SK-N-SH (cell line): ENCODE data around the gene PSTPIP1.

Experiments
- EP300 ChIP-seq, 2 experiments: IDR thresholded peaks; 2 replicates each; pipeline versions ENCODE4 v1.4.0 to v1.6.1; 2012; ENCODE audit warnings: borderline replicate concordance in 1 of 2, low read depth in 1 of 2, low read length in 1 of 2
- FOSL2 ChIP-seq: IDR thresholded peaks from 2 replicates; pipeline ENCODE4 v1.4.0; 2012; ENCODE audit warnings: low read depth, mild to moderate bottlenecking, moderate library complexity, borderline replicate concordance
- POLR2AphosphoS5 ChIP-seq: IDR thresholded peaks from 2 replicates; pipeline ENCODE4 v1.6.1; 2012; ENCODE audit warnings: low read depth, low read length
- TAF1 ChIP-seq: IDR thresholded peaks from 2 replicates; pipeline ENCODE4 v1.6.1; 2012; ENCODE audit warnings: low read depth, mild to moderate bottlenecking, low read length, moderate library complexity, borderline replicate concordance
- TF ChIP-seq, protein P1 (sequence below): fragments of 200-600 bp; sonication (generic); IDR thresholded peaks from 2 replicates; pipeline ENCODE4 v1.6.1; 2017; ENCODE audit warnings: antibody characterized with exemption, mild to moderate bottlenecking, moderate library complexity
- TF ChIP-seq, protein P2 (sequence below): IDR thresholded peaks from 2 replicates; pipeline ENCODE4 v1.6.1; 2012; ENCODE audit warnings: mild to moderate bottlenecking, low read depth, low read length, moderate library complexity
- TF ChIP-seq, protein P3 (sequence below): fragments of 150-350 bp; IDR thresholded peaks from 2 replicates; pipeline ENCODE4 v1.6.1; 2017; ENCODE audit warnings: antibody characterized with exemption, low read length, low read depth, borderline replicate concordance
- TF ChIP-seq, protein P4 (sequence below): IDR thresholded peaks from 2 replicates; pipeline ENCODE4 v1.4.0; 2012; ENCODE audit warnings: low read depth

DNA sequence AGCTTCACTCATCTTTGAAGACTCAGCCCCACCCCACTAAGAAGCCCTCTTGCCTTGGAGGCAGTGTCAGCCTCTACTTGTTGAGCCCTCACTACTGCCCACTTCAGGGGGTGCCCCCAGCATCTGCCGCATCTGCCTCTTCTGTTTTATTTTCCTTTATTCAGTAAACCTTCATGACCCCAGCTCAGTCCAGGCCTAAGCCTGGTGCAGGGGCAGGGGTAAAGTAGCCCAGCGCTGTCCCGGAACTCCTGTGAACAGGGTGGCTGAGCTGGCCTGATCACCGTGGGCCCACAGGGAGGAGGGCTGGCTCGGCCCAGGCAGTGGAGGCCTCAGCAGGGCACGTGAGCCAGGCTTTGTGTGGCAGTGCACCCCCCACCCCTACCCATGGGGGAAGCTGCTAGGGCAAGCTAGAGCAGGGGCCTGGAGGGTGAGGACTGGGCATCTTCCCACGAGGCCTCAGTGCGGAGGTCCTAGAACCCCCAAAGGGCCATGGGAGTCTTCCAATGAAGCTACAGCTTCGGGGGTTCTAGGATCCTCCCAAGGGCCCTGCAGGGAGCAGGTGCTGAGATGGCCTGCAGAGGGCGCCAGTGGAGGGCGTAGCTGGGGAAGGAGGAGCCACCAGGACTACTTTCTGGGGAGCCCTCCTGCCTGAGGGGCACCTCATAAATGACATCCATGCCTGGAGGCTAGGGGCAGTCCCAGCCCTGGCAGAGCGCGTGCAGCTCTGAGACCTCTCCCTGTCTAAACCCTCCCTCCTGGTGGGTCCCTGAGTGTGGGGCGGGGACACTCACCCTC is 40.0 kb downstream of the PSTPIP1 start:
- TF ChIP-seq, protein P1, sequence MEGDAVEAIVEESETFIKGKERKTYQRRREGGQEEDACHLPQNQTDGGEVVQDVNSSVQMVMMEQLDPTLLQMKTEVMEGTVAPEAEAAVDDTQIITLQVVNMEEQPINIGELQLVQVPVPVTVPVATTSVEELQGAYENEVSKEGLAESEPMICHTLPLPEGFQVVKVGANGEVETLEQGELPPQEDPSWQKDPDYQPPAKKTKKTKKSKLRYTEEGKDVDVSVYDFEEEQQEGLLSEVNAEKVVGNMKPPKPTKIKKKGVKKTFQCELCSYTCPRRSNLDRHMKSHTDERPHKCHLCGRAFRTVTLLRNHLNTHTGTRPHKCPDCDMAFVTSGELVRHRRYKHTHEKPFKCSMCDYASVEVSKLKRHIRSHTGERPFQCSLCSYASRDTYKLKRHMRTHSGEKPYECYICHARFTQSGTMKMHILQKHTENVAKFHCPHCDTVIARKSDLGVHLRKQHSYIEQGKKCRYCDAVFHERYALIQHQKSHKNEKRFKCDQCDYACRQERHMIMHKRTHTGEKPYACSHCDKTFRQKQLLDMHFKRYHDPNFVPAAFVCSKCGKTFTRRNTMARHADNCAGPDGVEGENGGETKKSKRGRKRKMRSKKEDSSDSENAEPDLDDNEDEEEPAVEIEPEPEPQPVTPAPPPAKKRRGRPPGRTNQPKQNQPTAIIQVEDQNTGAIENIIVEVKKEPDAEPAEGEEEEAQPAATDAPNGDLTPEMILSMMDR = peak; percentile 71
- TF ChIP-seq EP300 (IDR thresholded peaks at IDR 0.05; ENCODE audit: borderline replicate concordance in 1 of 2, low read depth in 1 of 2, low read length in 1 of 2) (no peak), FOSL2 (no peak), TAF1 (no peak), POLR2AphosphoS5 (peak; percentile 7; the same call in 1 of the 2 replicates)
- TF ChIP-seq, protein P2, sequence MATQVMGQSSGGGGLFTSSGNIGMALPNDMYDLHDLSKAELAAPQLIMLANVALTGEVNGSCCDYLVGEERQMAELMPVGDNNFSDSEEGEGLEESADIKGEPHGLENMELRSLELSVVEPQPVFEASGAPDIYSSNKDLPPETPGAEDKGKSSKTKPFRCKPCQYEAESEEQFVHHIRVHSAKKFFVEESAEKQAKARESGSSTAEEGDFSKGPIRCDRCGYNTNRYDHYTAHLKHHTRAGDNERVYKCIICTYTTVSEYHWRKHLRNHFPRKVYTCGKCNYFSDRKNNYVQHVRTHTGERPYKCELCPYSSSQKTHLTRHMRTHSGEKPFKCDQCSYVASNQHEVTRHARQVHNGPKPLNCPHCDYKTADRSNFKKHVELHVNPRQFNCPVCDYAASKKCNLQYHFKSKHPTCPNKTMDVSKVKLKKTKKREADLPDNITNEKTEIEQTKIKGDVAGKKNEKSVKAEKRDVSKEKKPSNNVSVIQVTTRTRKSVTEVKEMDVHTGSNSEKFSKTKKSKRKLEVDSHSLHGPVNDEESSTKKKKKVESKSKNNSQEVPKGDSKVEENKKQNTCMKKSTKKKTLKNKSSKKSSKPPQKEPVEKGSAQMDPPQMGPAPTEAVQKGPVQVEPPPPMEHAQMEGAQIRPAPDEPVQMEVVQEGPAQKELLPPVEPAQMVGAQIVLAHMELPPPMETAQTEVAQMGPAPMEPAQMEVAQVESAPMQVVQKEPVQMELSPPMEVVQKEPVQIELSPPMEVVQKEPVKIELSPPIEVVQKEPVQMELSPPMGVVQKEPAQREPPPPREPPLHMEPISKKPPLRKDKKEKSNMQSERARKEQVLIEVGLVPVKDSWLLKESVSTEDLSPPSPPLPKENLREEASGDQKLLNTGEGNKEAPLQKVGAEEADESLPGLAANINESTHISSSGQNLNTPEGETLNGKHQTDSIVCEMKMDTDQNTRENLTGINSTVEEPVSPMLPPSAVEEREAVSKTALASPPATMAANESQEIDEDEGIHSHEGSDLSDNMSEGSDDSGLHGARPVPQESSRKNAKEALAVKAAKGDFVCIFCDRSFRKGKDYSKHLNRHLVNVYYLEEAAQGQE = no peak
- TF ChIP-seq, protein P3, sequence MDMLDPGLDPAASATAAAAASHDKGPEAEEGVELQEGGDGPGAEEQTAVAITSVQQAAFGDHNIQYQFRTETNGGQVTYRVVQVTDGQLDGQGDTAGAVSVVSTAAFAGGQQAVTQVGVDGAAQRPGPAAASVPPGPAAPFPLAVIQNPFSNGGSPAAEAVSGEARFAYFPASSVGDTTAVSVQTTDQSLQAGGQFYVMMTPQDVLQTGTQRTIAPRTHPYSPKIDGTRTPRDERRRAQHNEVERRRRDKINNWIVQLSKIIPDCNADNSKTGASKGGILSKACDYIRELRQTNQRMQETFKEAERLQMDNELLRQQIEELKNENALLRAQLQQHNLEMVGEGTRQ = no peak
- TF ChIP-seq, protein P4, sequence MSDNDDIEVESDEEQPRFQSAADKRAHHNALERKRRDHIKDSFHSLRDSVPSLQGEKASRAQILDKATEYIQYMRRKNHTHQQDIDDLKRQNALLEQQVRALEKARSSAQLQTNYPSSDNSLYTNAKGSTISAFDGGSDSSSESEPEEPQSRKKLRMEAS = no peak
